GM18507 (cell line): ENCODE measurements around the gene UBR2.

Experiments used
- DNase-seq: peaks from one replicate; pipeline ENCODE4 v3.0.0; 2011; ENCODE audit warnings: low read depth; ENCODE audit not compliant: insufficient read length; ENCODE audit errors: extremely low spot score
- FAIRE-seq: peaks from 2 replicates; lab custom pipeline; 2011; peaks lifted over from hg19 to GRCh38; lab: Jason Lieb, UNC

UBR2 gene

DNA sequence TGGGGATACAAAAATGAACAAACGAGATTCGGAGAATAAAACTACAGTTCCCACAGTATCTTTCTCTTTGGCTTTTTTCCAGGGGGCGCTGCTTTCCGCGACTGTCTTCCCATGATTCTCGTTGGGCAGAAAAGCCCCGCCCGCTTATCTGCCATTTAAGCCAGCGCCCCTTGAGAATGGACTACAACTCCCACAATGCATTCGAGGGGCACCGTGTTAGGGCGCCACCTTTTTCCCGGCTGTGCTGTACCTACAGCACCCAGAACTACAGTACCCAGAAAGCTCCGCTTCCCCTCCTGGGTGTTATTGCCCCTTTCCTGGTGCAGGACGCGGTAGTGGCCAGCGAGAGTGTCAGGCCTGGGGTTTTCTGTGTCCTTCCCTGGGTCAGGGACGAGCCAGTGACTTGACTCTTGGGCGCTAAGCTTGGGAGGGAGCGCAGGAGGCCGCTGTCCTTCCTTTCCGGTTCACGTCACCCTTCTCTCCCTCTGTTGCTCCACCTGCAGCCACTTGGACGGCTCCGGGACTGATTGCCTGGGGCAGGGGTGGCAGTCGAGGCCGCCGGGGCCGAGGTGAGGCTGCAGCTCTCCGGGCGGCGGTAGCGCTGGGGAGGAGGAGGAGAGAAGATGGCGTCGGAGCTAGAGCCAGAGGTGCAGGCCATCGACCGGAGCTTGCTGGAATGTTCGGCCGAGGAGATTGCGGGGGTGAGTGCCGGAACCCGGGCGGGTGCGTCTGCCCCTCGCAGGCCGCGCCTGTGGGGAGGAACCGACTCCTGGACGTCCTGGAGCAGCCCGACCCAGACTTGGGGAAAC, at the start of gene UBR2:
Gene UBR2 (plus strand): TSS at position 333 of the 809 bp plus-strand sequence. CDS start 291 bp downstream, at position 624.
- DNase-seq = peak; percentile 82
- FAIRE-seq = peak; percentile 97

DNA sequence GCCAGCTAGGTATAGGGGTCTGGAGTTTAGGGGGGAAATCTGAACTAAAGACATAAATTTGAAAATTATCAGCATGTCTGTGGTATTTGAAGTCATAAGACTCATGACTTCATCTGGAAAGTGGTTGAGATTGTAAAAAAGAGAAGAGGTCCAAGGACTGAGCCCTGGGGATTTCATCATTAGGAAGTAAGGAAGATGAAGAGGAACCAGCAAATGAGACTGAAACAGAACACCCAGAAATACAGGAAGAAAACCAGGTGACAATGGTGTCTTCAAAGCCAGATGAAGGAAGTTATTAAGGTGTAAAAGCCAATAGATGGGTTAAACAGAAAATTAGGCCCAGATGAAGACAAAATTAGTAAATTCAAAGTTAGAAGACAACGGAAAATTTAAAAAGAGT, 49.1 kb upstream of the UBR2 start:
- FAIRE-seq (no peak), DNase-seq (no peak)

DNA sequence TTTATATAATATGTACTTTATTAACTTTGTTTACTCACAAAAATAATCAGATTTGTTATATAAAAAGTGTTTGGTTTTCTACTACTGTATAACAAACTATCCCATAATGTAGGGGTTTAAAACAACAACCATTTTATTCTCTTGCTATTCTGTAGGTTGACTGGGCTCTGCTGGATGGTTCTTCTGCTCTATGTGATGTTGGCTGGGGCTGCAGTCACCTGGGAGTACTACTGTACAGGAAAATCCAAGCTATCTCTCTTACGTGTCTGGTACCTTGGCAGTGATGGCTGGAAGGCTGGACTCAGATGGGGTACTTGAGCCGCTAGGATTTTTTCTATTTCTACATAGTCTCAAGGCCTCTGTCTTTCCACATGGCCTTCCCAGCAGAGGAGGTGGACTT, 44.0 kb upstream of the UBR2 start:
- no peak for FAIRE-seq
- DNase-seq = no peak

DNA sequence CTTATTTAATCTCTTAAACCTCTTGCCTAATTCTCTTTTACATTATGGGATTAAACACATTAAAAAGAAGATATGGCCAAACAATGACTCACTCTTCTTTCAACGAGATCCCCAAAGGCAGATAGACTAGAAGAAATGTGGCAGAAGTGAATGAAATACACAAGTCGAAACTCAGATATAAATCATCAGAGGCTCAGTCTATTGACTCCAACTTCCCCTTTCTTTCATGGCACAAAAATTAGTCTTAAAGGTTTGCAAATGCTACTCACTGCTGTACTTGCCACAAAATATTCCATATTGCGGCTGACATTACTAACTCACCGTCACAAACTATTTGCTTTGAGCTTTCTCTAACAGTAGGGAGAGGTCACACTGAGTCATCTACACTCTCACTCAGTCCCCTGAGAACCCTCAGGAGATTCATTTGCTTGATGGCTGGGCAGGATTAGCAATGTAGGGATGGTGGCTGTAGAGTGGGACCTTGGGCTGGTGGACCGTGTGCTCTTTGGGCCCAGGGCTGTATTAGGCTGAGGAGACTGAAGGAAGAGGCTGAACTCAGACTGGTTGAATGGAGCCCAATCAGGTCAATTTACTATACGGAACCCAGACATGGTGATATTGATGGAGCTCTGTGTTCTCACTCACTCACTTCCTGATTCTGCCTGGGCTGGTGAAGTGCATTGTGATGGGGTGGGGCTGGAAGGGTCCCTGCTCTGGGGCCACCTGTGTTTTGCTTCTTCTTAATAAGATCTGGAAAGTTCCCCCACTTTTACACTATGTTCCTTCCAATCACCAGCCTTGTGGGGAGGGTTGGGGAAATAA, 42.8 kb upstream of the UBR2 start:
- FAIRE-seq (peak; percentile 53), DNase-seq (no peak)

DNA sequence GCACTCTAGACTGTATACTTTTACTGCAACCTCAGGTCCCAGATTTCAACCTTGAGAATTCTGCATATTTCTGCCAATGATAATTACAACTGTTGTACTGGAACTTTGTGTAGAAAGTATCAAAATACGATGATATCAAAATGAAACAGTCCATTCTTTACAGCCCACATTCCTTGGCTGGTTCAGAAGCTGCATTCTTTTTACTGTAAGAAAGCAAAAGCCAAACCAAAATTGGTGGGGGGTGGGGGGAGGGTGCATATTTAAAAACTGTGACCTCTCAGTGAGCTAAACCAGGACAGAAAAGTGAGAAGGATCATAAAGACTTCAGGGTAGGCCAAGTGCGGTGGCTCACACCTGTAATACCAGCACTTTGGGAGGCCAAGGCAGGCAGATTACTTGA, 41.8 kb upstream of the UBR2 start:
- FAIRE-seq (no peak), DNase-seq (no peak)

DNA sequence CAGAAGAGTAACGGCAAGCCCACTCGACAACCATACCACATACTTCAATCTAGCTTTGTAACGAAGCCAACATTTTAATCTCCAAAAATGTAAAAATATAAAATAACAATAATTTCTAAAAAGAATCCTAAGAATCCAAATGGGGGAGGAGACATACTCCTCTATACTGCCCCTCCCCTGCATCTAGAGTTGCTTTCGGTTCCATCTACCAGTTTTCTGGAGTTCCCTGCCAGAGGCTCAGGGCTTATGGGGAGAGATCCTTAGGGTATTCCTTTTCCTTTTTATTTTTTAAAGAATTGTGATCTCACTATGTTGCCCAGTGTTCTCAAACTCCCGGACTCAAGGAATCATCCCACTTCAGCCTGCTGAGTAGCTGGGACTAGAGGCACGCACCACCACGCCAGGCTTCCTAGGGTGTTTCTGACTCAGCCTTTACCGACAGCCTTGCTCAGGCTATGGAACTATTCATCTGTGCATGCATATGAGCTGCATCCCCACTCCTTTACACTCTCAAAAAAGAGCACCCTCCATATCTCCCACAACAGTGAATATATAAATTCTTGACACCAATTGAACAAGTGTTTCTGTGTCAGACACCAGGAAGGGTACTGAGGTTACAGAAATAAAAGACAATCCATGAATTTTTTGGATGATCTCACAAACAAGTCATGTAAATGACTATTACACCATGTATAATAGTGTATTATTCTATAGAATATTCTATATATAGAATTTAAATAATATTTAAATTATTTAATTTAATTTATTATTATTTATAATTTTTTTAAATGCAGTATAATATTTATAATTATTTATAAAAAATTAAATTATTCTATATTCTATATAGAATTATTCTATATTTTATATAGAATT, 40.7 kb upstream of the UBR2 start:
- DNase-seq = no peak
- no peak for FAIRE-seq

DNA sequence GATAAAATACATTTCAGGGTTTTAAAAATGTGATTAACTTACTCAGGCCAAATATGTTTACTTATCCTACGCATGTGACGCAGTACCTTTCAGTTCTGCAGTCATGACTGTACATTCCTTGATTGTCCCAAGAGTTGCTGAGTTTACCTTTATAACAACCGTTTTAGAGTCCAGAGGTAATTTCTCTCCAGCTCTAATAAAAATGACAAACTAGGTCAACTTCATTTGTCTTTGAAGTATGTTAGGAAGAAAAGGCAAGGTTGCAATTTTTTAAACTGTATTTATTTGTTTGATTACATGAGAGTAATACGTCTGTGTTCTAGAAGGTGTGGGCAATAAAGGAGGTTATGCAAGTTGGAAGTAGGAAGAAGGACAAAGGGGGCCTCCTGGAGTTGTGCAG, 38.6 kb upstream of the UBR2 start:
- DNase-seq (no peak), FAIRE-seq (no peak)

DNA sequence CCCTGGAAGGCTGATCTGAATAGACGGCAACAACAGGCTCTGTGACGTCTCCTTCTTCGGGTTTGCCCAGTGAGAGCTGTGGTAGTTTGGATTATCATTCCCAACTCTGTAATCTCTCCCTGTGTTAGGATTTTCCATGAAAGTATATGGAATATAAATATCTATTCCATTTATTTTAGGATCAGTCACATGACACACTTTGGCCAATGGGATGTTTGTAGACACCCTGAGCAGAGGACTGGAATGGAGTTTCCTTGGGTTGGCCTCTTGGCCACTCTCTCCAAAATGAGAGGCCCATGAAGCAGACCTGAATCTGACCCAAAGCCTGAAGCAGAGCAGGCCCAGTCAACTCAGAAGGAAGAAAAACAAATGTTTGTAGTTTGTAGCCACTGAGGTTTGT, 37.2 kb upstream of the UBR2 start:
- DNase-seq = no peak
- no peak for FAIRE-seq

DNA sequence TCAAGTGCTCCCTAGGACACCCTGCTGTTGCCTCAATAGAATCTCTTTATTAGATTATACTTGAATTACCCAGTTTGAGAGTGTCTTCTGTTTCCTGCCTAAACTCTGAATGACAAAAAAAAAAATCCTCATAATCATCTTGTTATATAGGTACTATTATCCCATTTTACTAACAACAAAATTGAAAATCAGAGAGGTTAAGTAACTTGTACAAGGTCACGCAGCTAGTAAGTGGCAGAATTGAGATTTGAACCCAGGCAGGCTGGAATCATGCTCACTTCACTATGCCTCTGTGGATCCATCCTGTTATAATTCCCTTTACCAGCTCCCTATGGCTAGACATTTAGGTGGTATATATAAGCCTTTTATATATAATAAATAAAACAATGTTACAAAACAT, 36.6 kb upstream of the UBR2 start:
- DNase-seq (no peak), FAIRE-seq (no peak)

DNA sequence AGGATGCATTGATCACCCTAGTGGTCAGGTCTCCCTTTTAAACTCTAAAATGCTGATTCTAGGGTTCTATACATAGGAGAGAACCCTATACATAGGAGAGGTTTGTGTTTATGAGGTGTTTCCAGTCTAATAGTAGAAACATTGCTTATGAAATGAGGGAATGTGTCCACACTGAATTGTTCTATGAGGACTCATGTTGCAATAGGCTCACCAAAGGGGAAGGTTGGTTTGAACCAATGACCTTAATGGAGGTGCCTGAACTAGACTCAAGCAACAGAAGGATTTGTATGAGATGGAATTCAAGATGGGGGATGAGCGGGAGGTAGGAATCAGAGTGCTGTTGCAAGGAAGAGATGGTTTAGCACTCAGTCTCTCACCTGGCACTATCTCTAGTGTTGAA, 33.5 kb upstream of the UBR2 start:
- FAIRE-seq (no peak), DNase-seq (no peak)

DNA sequence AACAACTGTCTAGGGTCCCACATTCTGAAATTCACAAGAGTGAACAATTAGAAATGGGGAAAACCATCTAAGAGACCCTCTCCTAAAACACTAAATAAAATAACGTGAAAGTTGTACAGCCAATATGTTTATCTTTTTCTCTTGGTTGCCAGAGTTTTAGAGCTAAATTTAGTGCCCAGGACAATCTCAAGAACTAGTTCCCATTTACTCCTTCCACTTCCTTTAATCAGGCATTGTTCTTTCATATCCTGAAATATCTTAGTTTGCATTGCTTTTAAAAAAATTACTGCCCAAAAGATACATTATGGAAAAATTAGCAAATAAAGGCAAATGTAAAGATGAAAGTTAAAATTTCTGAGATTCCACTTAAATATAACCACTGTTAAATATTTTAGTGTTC, 33.1 kb upstream of the UBR2 start:
- no peak for DNase-seq
- no peak for FAIRE-seq

DNA sequence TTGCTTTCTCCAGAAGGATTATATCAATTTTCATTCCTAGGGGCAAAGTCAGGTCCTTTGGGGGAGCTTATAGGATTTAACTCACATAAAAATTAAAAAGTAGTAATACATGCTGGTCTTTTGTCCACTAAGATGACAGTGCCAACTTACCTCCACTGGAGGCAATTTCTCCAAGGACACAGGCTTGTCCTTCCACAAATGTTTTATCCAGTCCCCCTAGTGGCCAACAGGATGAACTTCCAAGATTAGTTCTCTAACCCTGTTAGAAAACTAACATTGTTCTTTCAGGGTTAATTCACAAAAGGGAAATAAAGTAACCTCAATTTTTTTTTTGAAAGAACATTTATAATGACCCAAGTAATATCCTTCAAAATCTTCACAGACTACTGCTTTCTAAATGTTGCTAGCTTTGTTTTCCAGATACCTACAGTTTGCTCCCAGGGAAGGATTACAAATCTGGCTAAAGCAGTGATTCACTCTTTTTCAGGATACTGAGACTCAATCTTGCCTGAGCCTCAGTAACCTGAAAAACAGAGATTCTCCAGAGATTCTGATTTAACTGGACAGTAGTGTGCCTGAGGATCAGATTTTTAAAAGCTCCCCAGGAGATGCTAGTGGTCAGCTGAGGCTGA, 31.7 kb upstream of the UBR2 start:
- FAIRE-seq (peak; percentile 84), DNase-seq (no peak)

DNA sequence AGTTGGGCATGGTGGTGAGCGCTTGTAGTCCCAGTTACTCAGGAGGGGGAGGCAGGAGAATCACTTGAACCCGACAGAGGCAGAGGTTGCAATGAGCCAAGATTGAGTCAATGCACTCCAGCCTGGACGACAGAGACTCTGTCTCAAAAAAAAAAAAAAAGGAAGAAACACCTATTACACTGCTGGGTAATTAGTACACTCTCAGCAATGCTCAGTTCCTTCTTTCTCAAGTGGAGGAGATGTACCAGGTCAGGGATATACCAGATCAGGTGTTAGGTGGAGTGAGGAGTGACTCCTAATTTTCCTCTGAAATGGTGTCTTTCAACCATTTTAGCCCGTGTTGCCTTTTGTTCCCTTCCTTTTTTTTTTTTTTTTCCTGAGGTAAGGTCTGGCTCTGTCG, 30.0 kb upstream of the UBR2 start:
- FAIRE-seq (no peak), DNase-seq (no peak)

DNA sequence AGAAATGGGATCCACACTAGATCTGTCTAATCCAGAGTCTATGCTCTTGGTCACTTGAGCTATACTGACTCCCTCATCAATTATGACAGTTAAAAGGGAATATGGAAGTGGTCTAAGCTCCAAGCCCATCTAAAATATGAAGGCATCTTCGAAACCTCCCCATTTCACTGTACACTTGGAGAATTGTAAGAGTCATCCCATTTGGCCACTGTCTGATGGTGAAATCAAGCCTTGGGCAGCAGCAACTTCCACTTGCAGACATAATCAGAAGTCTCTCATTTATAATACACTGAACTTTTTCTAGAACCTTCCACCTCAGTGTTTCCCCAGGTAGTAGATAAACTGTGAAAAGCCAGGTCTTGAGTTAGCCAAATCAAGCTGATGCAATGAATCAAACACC, 26.3 kb upstream of the UBR2 start:
- FAIRE-seq = no peak
- no peak for DNase-seq

DNA sequence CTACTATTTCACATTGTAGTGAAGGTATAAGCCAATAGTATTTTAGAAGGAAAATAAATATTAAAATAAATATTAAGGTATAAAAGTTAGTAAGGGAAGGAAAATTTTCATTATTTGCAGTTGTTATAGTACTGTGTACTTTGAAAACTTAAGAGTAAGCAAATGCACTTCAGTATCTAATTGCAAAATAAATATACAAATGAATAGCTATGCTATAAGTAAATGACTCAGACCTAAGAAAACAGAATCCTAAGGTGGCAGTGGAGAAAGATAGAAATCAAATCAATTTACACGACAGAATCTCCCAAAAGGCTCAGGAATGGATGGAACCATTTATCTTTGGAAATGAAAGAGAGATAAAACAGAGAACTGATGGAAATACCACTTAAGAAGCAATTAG, 24.7 kb upstream of the UBR2 start:
- no peak for DNase-seq
- FAIRE-seq = no peak

DNA sequence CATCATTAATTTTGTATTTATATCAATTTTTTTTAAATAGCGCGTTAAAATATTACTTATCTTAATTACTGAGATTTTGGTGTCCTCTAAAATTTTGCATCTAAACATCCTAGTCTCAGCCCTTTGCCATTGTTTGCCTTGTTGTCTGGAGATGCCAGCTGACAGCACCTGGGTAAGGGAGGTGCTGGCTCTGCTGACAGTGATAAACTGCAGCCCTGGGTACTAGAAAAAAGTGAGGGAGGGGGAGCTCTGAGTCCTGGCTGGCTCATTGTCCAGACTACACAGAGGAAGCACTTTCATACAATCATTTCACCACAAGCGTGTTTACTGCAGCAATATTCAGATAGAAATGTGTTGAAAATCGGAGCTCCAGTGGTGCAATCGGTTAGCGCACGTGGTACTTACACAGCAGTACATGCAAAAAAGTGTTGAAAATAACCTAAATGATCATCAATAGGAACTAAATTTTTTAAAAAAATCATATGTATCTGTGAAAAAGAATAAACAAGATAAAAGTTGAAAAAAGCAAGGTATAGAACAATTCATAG, 18.5 kb upstream of the UBR2 start:
- DNase-seq = no peak

DNA sequence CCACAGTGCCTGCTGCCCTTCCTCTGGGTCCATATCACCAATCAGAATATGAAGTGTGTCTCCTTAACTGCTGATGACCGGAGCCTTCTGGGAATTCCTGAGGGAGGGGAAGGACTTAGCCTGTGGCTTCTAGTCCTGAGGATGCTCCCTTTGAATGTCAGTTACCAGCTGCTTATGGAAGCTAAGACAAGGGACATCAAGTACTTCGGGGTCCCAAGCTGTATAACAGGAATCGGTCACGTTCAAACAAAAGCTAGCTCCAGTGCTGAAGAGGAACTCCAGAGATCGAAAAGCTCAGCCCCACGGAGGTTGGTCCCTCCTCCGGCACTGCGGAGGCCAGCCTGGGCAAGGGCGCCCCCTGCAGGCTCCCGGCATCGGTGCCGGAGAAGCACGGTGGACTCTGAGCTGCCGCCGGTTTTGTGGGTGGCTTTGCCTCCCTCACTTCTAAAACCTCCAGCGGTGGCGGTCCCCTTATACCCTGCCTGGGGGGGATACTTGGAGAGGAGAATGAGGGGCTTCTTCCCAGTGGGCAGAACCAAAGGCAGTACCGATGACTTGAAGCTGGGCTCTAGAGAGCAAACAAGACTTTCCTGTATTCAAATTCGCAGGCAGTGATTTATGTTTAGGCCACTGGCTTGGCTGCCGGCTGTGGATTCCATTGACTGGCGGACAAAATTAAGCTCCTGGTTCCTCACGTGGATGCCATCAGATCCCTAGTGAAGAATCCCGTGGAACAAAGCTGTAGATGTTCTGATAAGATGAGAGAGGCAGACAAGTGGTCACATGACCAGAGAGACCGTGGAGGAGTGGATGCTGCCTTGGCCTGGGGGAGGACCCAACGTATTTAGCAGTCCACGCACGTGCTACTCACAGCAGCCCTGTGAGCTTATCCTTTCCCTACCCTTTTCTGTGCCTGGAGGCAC, 16.2 kb upstream of the UBR2 start:
- FAIRE-seq = peak; percentile 95
- DNase-seq = peak; percentile 83

More for the DNA sequence above, 18.5 kb upstream of the UBR2 start:
- FAIRE-seq = no peak

DNA sequence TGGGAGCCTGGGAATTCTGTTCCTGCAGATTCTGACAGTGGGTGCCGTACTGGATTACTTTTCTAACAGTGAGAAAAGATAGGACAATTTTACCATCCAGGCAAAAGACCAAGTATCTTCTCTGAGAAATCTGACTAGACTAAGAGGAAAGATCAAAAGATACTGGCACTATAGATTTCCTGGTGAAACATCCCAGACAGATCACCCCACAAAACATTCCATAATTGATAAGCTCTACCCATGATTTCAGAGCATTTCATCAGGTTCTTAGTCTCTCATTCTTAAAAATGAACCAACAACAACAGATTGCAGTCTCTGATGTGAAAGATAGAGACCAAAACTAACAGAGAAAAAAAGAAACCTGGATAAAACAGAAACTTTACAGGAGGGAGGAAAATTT, 13.6 kb upstream of the UBR2 start:
- DNase-seq (no peak), FAIRE-seq (no peak)
